ENCODE results near the gene RGS9. TPM values are rescaled to one million over a fixed set of nuclear protein-coding genes. Genes with fewer than 3 reads are reported as not detected.

The RGS9 gene
- total and polyA plus RNA-seq, 4 donors, result 2.1 to 10.6 (median 3.3) TPM

DNA sequence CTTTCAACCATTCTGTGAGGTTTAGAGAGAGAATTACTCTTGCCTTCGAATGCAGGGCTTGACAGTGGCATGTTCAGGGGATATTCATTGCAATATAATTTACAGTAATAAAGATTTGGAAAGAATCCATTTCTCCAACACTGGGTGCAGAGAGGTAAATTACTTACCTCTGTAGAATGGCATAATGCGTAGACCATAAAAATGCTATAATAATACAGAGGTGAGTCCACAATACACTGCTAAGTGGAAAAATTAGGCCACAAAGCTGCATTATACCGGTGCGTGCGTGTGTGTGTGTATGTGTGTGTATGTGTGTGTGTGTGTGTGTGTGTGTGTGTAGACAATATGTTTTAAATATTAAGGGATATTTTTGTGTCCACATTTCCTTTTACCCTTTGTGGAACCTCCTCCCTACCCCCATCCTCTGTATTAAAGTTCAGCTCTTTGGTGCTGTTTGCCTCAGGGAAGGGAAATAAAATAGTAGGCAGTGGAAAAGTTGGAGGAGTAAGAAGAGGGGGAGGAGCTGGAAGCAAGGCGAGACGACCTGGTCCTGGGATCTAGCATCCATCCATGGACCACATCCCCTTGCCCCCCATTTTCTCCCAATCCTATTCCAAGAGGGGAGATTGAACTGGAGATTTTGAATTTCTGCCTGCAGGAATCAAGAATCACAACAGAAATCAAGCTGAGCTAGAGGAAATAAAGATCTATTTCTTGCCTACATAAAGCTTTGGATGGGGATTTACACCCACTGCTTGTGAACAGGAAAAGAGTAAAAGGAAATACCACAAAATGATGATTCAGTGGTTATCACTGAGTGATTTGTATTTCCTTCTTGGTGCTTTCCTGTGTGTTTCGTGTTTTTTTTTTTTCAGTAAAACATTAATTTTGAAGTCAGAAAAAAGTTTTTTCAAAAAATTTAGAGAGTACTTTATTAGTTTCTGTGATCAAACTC lies 124.8 kb downstream of the RGS9 start:
- ATAC-seq (ENCODE audit: insufficient read depth, low FRiP score) (no peak), DNase-seq (no peak)
- Histone ChIP-seq H3K4me3 (no peak overlapping the region), H3K27me3 (ENCODE audit: control insufficient read depth in 3 of 3, insufficient read depth in 3 of 3, low read length in 2 of 3) (no peaks in the 10 kb centered on the region), H3K27ac (ENCODE audit: low read depth in 1 of 2, low read length in 1 of 2) (no peak overlapping the region), H3K9me3 (ENCODE audit: control insufficient read depth in 4 of 4, insufficient read depth in 3 of 4, low read length in 3 of 4) (peaks cover 0 to 2% (median 0%) of the 10 kb centered on the region in 4 donors), H3K9ac (ENCODE audit: insufficient read depth in 1 of 2, low read length in 2 of 2) (no peak overlapping the region), H3K36me3 (ENCODE audit: control insufficient read depth in 4 of 4, insufficient read depth in 4 of 4, low read length in 4 of 4) (no peaks in the 10 kb centered on the region), H3K4me1 (ENCODE audit: control insufficient read depth in 5 of 5, insufficient read depth in 5 of 5, low read length in 5 of 5) (peaks cover 0 to 3% (median 0%) of the 10 kb centered on the region in 5 donors)
- TF ChIP-seq, protein P1, sequence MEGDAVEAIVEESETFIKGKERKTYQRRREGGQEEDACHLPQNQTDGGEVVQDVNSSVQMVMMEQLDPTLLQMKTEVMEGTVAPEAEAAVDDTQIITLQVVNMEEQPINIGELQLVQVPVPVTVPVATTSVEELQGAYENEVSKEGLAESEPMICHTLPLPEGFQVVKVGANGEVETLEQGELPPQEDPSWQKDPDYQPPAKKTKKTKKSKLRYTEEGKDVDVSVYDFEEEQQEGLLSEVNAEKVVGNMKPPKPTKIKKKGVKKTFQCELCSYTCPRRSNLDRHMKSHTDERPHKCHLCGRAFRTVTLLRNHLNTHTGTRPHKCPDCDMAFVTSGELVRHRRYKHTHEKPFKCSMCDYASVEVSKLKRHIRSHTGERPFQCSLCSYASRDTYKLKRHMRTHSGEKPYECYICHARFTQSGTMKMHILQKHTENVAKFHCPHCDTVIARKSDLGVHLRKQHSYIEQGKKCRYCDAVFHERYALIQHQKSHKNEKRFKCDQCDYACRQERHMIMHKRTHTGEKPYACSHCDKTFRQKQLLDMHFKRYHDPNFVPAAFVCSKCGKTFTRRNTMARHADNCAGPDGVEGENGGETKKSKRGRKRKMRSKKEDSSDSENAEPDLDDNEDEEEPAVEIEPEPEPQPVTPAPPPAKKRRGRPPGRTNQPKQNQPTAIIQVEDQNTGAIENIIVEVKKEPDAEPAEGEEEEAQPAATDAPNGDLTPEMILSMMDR (IDR thresholded peaks at IDR 0.05; ENCODE audit: control extremely low read depth, extremely low read depth), result no peak
- WGBS, 2 donors, result 66 to 73% methylated on average over 8 of the region's 8 CpGs

GRCh38 chr17:65265276-65265675 lies 128.1 kb downstream of the RGS9 start:
- TF ChIP-seq, protein P1 (IDR thresholded peaks at IDR 0.05; ENCODE audit: control extremely low read depth, extremely low read depth), result no peak
- DNase-seq (no peak), ATAC-seq (ENCODE audit: insufficient read depth, low FRiP score) (no peak)
- Histone ChIP-seq H3K4me3 (no peak overlapping the region), H3K36me3 (ENCODE audit: control insufficient read depth in 4 of 4, insufficient read depth in 4 of 4, low read length in 4 of 4) (no peaks in the 10 kb centered on the region), H3K9me3 (ENCODE audit: control insufficient read depth in 4 of 4, insufficient read depth in 3 of 4, low read length in 3 of 4) (peaks cover 0 to 2% (median 0%) of the 10 kb centered on the region in 4 donors), H3K4me1 (ENCODE audit: control insufficient read depth in 5 of 5, insufficient read depth in 5 of 5, low read length in 5 of 5) (peaks cover 0 to under 1% (median 0%) of the 10 kb centered on the region in 5 donors), H3K27me3 (ENCODE audit: control insufficient read depth in 3 of 3, insufficient read depth in 3 of 3, low read length in 2 of 3) (no peaks in the 10 kb centered on the region), H3K9ac (ENCODE audit: insufficient read depth in 1 of 2, low read length in 2 of 2) (no peak overlapping the region), H3K27ac (ENCODE audit: low read depth in 1 of 2, low read length in 1 of 2) (no peak overlapping the region)

GRCh38 chr17:65268832-65269231 lies 131.7 kb downstream of the RGS9 start:
- no peak for DNase-seq
- no peak overlapping the region for H3K27ac ChIP-seq (ENCODE audit: low read depth in 1 of 2, low read length in 1 of 2)
- ATAC-seq (ENCODE audit: insufficient read depth, low FRiP score), result no peak
- WGBS, 2 donors, result 94 to 95% methylated on average over 2 of the region's 2 CpGs
- no peaks in the 10 kb centered on the region for H3K36me3 ChIP-seq (ENCODE audit: control insufficient read depth in 4 of 4, insufficient read depth in 4 of 4, low read length in 4 of 4)
- H3K27me3 ChIP-seq (ENCODE audit: control insufficient read depth in 3 of 3, insufficient read depth in 3 of 3, low read length in 2 of 3), result no peaks in the 10 kb centered on the region
- TF ChIP-seq, protein P1 (IDR thresholded peaks at IDR 0.05; ENCODE audit: control extremely low read depth, extremely low read depth), result no peak
- H3K9me3 ChIP-seq (ENCODE audit: control insufficient read depth in 4 of 4, insufficient read depth in 3 of 4, low read length in 3 of 4), result peaks cover 0 to 2% (median 0%) of the 10 kb centered on the region in 4 donors
- H3K4me1 ChIP-seq (ENCODE audit: control insufficient read depth in 5 of 5, insufficient read depth in 5 of 5, low read length in 5 of 5), result peaks cover 0 to 12% (median 1%) of the 10 kb centered on the region in 5 donors
- no peak overlapping the region for H3K4me3 ChIP-seq
- no peak overlapping the region for H3K9ac ChIP-seq (ENCODE audit: insufficient read depth in 1 of 2, low read length in 2 of 2)

Measured in lung (tissue), 12 donors.